CD4-positive, alpha-beta T cell treated with Interleukin-6 at 100 ng/mL for 8 hours (primary cell): Measurements from ENCODE around the gene CCM2.

Experiments
- DNase-seq: peaks from one replicate; pipeline ENCODE4 v3.0.0-alpha.2; 2020; ENCODE audit warnings: mixed read lengths, low spot score

The CCM2 gene

GRCh38 chr7:45068236-45069023 lies 68.4 kb downstream of the CCM2 start:
- no peak for DNase-seq

- DNase-seq, result no peak
Observed at GRCh38 chr7:45069444-45070253, 69.6 kb downstream of the CCM2 start.

- DNase-seq, result no peak
Observed at GRCh38 chr7:45070254-45070642, 70.2 kb downstream of the CCM2 start.

- no peak for DNase-seq
Observed at GRCh38 chr7:45071528-45071927, 71.5 kb downstream of the CCM2 start.

- DNase-seq, result no peak
Observed at GRCh38 chr7:45072131-45073030, 72.4 kb downstream of the CCM2 start.

GRCh38 chr7:45073031-45073785 lies 73.2 kb downstream of the CCM2 start:
- DNase-seq, result no peak

GRCh38 chr7:45073786-45074527 lies 74.0 kb downstream of the CCM2 start:
- no peak for DNase-seq

GRCh38 chr7:45074528-45075354 lies 74.7 kb downstream of the CCM2 start:
- DNase-seq, result no peak

GRCh38 chr7:45075355-45075644 lies 75.3 kb downstream of the CCM2 start:
- no peak for DNase-seq

- no peak for DNase-seq
Observed at GRCh38 chr7:45075871-45076796, 76.1 kb downstream of the CCM2 start.

GRCh38 chr7:45076946-45077345 lies 76.9 kb downstream of the CCM2 start:
- no peak for DNase-seq

GRCh38 chr7:45077579-45077978 lies 77.6 kb downstream of the CCM2 start:
- no peak for DNase-seq

- DNase-seq, result no peak
Observed at GRCh38 chr7:45078125-45078681, 78.2 kb downstream of the CCM2 start.

- DNase-seq, result no peak
Observed at GRCh38 chr7:45080265-45080957, 80.4 kb downstream of the CCM2 start.

GRCh38 chr7:45080958-45081669 lies 81.1 kb downstream of the CCM2 start:
- DNase-seq, result no peak

GRCh38 chr7:45081670-45081974 lies 81.6 kb downstream of the CCM2 start:
- DNase-seq, result no peak

GRCh38 chr7:45082031-45082830 lies 82.2 kb downstream of the CCM2 start:
- DNase-seq, result no peak
